Measurements from ENCODE around the gene RCOR2.

RCOR2 gene

DNA sequence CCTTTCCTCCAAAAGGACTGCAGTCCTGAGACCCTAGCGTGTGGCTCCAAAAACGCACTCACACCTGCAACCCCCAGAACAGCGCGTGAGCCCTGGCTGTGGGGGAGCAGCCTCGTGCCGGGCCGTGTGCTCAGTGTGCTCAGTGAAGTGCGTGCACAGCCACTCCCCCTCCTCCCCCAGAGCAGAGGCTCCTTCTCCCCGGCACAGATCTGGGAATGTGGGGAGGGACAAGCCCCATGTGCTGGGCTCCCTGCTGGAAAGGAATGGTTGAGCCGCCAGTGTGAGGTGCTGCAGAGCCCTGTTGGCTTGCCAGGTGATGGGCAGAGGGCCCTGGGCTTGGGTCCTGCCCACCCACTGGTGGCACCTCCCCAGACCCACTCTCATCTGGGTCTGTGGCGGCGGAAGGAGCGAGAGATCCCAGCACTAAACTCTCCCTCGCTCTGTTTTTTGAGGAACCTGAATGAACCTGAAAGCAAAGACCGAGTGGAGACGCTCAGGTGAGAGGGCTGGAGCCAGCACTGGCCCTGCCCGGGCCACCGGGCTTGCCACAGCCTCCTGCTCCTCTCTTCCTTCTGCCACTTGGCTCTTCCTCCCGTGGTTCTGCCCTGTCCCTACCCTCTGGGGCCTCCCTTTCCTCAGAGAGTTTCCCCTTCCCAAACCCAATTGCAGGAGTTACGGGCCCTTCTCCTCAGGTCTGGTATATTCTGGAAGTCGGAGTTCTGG is 9.0 kb downstream of the RCOR2 start:
- peak; percentile 57 for DNase-seq

DNA sequence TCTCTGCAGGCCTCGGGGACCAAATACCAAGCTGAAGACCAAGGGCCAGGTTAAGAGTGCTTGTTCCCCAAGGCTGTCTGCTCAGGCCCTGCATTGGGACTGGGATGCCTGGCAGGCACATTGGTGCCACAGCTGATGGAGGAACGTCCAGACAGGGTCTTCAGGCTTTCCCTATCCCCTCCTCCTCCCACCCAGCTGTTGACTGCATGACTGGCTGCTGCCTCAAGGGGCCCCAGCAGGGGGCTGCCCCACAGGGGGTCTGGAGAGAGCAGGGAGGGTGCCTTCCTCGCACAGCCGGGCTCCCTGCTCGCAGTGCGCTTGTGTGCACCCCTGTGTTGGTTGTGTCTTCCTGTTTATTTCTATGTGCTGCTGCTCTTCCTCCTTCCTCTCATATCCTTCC is 9.9 kb downstream of the RCOR2 start:
- peak; percentile 34 for DNase-seq

GRCh38 chr11:63906585-63906984 is 10.4 kb downstream of the RCOR2 start:
- DNase-seq: no peak

- no peak for DNase-seq
Observed at GRCh38 chr11:63906087-63906486, 10.9 kb downstream of the RCOR2 start.

GRCh38 chr11:63905179-63905578 is 11.8 kb downstream of the RCOR2 start:
- no peak for DNase-seq

DNA sequence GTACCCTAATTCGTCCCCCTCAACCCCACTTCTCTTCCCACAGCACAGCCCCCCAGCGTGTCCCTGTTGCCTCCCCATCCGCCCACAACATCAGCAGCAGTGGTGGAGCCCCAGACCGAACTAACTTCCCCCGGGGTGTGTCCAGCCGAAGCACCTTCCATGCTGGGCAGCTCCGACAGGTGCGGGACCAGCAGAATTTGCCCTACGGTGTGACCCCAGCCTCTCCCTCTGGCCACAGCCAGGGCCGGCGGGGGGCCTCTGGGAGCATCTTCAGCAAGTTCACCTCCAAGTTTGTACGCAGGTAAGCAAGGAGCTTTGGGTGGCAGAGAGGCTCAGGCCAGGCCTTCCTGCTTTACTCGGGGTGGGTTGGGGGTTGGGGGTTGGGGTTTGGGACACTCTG is 12.2 kb downstream of the RCOR2 start:
- DNase-seq: no peak

- DNase-seq: no peak
Observed at GRCh38 chr11:63903884-63904283, 13.1 kb downstream of the RCOR2 start.

- DNase-seq: no peak
Observed at GRCh38 chr11:63901660-63902059, 15.3 kb downstream of the RCOR2 start.

DNA sequence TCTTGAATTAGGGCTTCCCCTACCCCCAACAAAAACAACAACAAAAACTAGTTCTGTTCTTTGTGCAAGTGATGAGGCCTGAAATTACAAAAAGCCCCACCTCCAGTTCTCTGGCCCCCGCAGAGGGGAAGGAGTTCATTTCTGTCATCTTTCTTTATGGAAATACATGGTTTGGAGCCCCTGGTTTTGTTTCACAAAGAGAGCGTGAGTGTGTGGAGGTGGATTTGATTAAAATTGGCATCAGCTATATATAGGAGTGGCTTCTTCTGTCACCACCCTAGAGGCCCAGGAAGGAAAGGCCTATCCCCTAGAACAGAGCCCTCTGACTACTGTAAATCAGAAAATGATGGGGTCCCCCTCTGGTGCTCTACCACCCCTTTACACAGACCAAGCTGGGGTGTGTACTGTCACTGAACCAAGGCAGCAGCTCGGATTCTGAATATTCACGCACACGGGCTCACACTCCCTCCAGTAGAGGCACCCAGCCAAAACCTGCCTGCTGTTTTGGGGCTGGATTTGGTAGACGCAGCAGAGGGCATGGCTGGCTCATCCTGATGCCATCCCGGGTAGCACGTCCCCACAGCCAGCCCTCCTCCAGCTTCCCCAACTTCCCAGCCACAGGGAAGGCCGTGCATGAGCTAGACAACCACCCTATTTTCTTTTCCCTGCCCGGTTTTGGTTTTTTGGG is 19.4 kb downstream of the RCOR2 start:
- no peak for DNase-seq

DNA sequence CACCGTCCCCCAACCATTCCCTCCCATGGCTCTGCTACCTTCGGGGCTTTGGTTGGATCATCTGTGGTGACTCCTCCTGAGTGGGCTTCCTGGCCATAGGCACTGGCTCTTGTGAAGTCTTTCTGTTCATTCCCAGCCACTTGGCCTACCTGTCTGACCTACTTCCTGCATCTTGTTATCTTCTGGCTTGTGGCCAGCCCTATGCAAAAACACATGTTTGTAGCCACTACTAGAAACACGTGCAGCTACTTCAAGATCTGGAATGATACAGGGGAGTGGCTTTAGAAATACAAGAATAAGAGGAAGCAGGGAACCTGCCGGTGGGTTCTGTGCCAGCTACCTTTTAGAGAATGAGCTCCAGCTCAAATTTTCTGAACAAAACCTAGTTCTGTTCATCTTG is 20.9 kb downstream of the RCOR2 start:
- no peak for DNase-seq

- no peak for DNase-seq
Observed at GRCh38 chr11:63893355-63893754, 23.6 kb downstream of the RCOR2 start.

GRCh38 chr11:63892228-63892627 is 24.7 kb downstream of the RCOR2 start:
- no peak for DNase-seq

DNA sequence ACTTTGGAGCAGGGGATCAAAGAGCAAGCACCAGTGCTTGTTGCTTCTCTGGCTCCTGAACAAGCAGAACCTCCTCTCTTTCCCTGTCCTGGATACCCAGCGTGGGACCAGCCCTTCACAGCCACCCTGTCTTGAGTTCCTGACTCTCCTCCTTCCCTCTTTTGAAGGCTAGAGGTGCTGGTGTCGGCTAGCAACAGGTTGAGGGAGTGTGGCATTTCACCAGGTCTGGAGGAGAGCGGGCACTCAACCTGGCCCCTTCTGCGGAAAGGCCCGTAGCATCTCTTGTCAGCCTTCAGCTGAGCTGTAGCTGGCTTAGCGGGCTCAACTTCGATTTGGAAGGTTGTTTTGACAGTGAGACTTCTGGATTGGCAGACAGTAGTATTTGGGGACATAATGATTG is 26.6 kb downstream of the RCOR2 start:
- no peak for DNase-seq

GRCh38 chr11:63889344-63889743 is 27.6 kb downstream of the RCOR2 start:
- no peak for DNase-seq

DNA sequence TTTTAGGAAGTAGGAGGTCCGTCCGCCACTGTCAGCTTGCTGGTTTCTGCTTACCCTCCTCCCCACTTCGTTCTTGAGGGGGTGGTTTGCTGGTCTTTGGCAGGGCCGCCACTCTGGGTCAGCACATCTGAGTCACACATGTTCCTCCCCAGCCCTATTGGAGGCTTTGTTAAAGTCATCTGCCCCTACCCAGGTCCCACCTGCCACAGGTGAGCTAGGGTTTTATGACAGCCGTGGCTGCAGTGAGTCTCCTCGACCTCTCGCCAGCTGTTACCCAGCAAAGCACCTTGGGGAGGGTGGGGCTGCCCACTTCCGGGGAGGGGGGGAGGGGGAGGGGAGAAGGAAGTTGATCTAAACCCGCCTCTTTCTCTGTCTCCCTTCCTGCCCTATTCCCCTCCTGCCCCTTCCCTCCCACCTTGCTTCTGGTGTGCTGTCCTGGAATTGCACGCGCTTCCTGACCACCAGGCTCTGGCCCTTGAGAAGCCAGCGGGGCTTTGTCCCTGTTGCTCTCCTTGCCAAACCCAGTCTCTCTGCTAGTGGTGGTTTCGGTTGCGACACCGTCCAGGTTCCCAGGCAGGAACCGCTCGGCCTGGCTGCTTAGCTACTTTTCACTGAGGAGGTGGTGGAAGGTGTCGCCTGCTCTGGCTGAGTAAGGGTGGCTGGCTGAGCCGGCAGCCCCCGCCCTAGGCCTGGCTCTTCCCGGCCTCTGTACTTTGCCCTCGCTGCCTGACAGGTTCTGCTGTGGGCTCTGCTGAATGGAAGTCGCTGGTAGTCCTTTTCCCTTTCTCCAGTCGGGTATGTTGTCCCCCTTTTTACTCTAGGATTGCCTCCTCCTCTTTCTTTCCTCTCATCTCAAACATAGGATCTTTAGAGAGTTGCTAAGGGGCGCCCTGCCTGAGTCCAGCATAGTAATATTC is 28.5 kb downstream of the RCOR2 start:
- DNase-seq: peak; percentile 56

GRCh38 chr11:63887386-63887999 is 29.5 kb downstream of the RCOR2 start:
- DNase-seq: no peak

DNA sequence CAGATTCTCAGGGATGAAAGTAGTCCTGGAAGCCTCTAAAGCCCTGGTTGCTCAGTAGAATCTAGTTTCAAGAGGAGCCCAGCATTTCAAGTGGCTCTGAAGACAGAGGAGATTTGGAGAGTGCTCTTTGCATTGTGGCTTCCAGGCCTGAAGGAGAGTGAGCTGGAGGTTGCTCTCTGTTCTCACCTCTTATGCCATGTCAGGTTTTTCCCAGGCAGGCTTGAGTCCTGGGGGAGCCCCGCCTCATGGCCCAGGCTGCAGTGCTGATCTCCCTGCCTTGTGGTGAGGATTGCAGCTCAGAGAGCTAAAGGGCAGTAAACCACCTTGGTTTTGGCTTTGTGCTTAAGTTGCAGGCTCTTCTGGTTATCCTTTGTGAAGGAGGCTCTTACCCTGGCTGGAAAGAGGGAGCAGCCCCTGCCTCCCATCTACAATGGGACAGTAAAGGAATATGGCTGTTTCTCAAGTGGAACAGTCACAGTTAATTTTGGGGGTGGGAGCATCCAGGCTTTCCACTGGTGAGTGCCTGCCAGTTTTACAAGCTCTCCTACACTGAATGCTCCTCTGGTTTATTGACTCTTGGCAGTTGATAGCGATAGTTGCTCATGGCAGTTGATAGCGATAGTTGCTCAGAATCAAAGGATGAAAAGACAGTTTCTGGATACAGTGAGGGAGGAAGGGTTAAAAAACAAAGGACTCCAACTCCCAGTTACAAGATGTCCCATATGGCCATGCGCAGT is 32.6 kb downstream of the RCOR2 start:
- no peak for DNase-seq

DNA sequence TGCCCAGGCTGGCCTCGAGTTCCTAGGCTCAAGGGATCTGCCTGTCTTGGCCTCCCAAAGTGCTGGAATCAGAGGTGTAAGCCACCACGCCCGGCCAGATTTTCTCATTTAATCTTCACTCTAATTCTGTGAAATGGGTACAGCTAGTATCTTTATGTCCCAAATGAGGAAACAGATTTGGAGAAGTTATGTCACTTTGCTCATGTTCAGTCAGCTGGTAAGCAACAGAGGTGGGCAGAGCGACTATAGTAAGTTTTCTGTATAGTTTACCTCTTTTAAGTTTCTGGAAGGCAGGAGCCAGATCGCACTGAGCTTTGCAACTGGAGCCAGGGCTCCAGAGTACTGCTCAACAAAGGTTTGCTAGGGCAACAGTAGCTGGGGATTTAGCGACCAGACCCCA is 33.2 kb downstream of the RCOR2 start:
- DNase-seq: no peak

DNA sequence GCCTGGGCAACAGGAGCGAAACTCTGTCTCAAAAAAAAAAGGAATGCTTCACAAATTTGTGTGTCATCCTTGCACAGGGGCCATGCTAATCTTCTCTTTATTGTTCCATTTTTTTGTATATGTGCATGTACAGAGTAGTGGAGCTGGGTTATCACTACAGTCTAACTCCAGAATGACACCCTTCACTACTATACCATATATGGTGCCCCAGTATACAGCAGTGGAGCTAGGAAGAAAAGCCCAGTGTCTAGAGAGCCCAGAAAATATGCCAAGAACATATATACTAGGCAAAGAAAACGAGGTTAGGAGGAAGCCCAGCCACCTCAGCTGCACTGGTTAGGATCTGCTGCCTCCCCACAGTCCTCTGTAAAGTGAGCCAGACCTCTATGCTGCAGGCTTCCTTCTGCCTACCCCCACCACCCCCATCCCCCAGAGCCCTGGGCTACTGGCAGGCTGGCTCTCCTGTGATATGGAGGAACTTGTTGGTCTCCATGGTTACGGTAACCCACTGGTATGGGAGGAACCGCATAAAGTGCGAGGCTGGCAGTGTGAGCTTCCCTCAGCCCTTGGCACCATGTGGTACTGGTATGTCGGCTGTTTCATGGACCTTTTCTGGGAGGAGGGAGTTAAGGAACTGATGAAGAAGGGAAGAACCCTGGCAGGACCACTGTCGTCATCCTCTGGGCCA is 34.3 kb downstream of the RCOR2 start:
- no peak for DNase-seq

- DNase-seq: no peak
Observed at GRCh38 chr11:63880403-63880790, 36.6 kb downstream of the RCOR2 start.

All from right kidney (tissue), 1 donor.